Trophoblast cell (in vitro differentiated cells and primary cell): ENCODE data around the gene OR2M5.

Experiments
- DNase-seq, 2 donors: peaks; one replicate each; pipeline ENCODE4 v3.0.0-alpha.2; 2016
- H2AFZ ChIP-seq: 2 replicates; pipeline ENCODE4 v1.6.1; 2013; ENCODE audit warnings: low read length, moderate library complexity, mild to moderate bottlenecking; ENCODE audit not compliant: insufficient read depth, poor library complexity
- H2AK5ac ChIP-seq: 2 replicates; pipeline ENCODE4 v1.6.1; 2013; ENCODE audit warnings: mild to moderate bottlenecking, low read length
- H2BK120ac ChIP-seq: 2 replicates; pipeline ENCODE4 v1.6.1; 2013; ENCODE audit warnings: low read length, mild to moderate bottlenecking, moderate library complexity; ENCODE audit not compliant: insufficient read depth, poor library complexity
- H2BK12ac ChIP-seq: 2 replicates; pipeline ENCODE4 v1.6.1; 2013; ENCODE audit warnings: mild to moderate bottlenecking, low read length, moderate library complexity
- H2BK5ac ChIP-seq: 2 replicates; pipeline ENCODE4 v1.6.1; 2013; ENCODE audit warnings: low read length, low read depth, moderate library complexity, mild to moderate bottlenecking; ENCODE audit not compliant: poor library complexity
- H3K14ac ChIP-seq: 2 replicates; pipeline ENCODE4 v1.6.1; 2013; ENCODE audit warnings: mild to moderate bottlenecking, low read length
- H3K18ac ChIP-seq: 2 replicates; pipeline ENCODE4 v1.6.1; 2013; ENCODE audit warnings: mild to moderate bottlenecking, low read length
- H3K23ac ChIP-seq: 2 replicates; pipeline ENCODE4 v1.6.1; 2013; ENCODE audit warnings: low read length
- H3K27ac ChIP-seq: 2 replicates; pipeline ENCODE4 v1.5.1; 2013; ENCODE audit warnings: low read depth, mild to moderate bottlenecking, inconsistent platforms, low read length, moderate library complexity
- H3K27me3 ChIP-seq: 2 replicates; pipeline ENCODE4 v1.6.1; 2013; ENCODE audit warnings: inconsistent platforms, mild to moderate bottlenecking, low read length, moderate library complexity; ENCODE audit not compliant: insufficient read depth
- H3K36me3 ChIP-seq, 2 experiments: 1 replicate in 1 of 2; 2 replicates in 1 of 2; pipeline ENCODE4 v1.6.1; 2013; ENCODE audit warnings: low read length in 2 of 2, mild to moderate bottlenecking in 2 of 2, moderate library complexity in 1 of 2; ENCODE audit not compliant: insufficient read depth in 2 of 2, control insufficient read depth in 1 of 2
- H3K4ac ChIP-seq: 2 replicates; pipeline ENCODE4 v1.6.1; 2013; ENCODE audit warnings: low read depth, mild to moderate bottlenecking, low read length, moderate library complexity
- H3K4me1 ChIP-seq, 2 experiments: 1 replicate in 1 of 2; 2 replicates in 1 of 2; pipeline ENCODE4 v1.6.1; 2013; ENCODE audit warnings: low read length in 2 of 2, mild to moderate bottlenecking in 2 of 2, moderate library complexity in 1 of 2; ENCODE audit not compliant: insufficient read depth in 2 of 2, control insufficient read depth in 1 of 2
- H3K4me2 ChIP-seq: 2 replicates; pipeline ENCODE4 v1.6.1; 2013; ENCODE audit warnings: inconsistent platforms, mild to moderate bottlenecking, low read length, moderate library complexity
- H3K4me3 ChIP-seq: 2 replicates; pipeline ENCODE4 v1.5.1; 2013; ENCODE audit warnings: mild to moderate bottlenecking, low read depth, low read length, inconsistent platforms
- H3K79me1 ChIP-seq: one replicate; pipeline ENCODE4 v1.6.1; 2013; ENCODE audit warnings: low read length
- H3K79me2 ChIP-seq: 2 replicates; pipeline ENCODE4 v1.6.1; 2013; ENCODE audit warnings: low read length, mild to moderate bottlenecking; ENCODE audit not compliant: control insufficient read depth, insufficient read depth, poor library complexity
- H3K9ac ChIP-seq: 2 replicates; pipeline ENCODE4 v1.6.1; 2013; ENCODE audit warnings: mild to moderate bottlenecking, low read length
- H3K9me3 ChIP-seq: 2 replicates; pipeline ENCODE4 v1.6.1; 2013; ENCODE audit warnings: low read depth, mild to moderate bottlenecking, control low read depth, inconsistent platforms, low read length; ENCODE audit not compliant: insufficient read depth
- H4K12ac ChIP-seq: 2 replicates; pipeline ENCODE4 v1.6.1; 2013; ENCODE audit warnings: low read depth, mild to moderate bottlenecking, low read length, moderate library complexity
- H4K8ac ChIP-seq: 2 replicates; pipeline ENCODE4 v1.6.1; 2013; ENCODE audit warnings: low read depth, mild to moderate bottlenecking, low read length, moderate library complexity
- H4K91ac ChIP-seq: one replicate; pipeline ENCODE4 v1.6.1; 2013; ENCODE audit warnings: low read depth, mild to moderate bottlenecking, low read length, moderate library complexity
- WGBS: extraction: QIAGEN DNeasy Blood & Tissue Kit; methylation state at CpG from one replicate; pipeline ENCODE4 v1.1.7; 2013; ENCODE audit warnings: missing lambda C conversion rate; ENCODE audit not compliant: insufficient read length, insufficient coverage; ENCODE audit errors: extremely low coverage; 5-methylcytosine and 5-hydroxymethylcytosine counted together

Gene OR2M5

DNA sequence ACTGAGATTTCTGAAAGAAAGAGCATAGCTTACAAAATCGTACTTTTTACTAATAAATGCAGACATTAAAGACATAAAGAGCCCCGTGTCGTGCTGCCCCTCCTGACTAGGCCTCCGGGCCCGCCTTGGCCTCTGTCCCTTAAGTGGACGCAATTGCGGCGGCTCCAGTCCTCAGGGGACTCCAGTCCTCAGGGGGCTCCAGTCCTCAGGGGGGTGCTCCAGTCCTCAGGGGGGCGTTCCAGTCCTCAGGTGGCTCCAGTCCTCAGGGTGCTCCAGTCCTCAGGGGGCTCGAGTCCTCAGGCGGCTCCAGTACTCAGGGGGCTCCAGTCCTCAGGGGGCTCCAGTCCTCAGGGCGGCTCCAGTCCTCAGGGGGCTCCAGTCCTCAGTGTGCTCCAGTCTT is 19.1 kb downstream of the OR2M5 start:
- H4K8ac ChIP-seq: no peak overlapping the region
- no peaks in the 10 kb centered on the region for H3K36me3 ChIP-seq
- H3K79me1 ChIP-seq: no peaks in the 10 kb centered on the region
- no peak overlapping the region for H2BK120ac ChIP-seq
- no peak overlapping the region for H3K4me3 ChIP-seq
- no peaks in the 10 kb centered on the region for H3K4me1 ChIP-seq
- no peak overlapping the region for H2BK12ac ChIP-seq
- no peak overlapping the region for H2BK5ac ChIP-seq
- H2AFZ ChIP-seq: no peak overlapping the region
- no peak overlapping the region for H3K14ac ChIP-seq
- H3K4me2 ChIP-seq: no peak overlapping the region
- H4K12ac ChIP-seq: no peak overlapping the region
- H3K9ac ChIP-seq: no peak overlapping the region
- H3K79me2 ChIP-seq: no peaks in the 10 kb centered on the region
- no peak overlapping the region for H3K4ac ChIP-seq
- H3K23ac ChIP-seq: no peak overlapping the region
- H4K91ac ChIP-seq: no peak overlapping the region
- H2AK5ac ChIP-seq: no peak overlapping the region
- H3K18ac ChIP-seq: no peak overlapping the region
- no CpG with 5 or more reads among the region's 12 CpGs for WGBS
- no peak overlapping the region for H3K27ac ChIP-seq
- peaks cover 11% of the 10 kb centered on the region for H3K9me3 ChIP-seq
- DNase-seq: no peak
- H3K27me3 ChIP-seq: no peaks in the 10 kb centered on the region

DNA sequence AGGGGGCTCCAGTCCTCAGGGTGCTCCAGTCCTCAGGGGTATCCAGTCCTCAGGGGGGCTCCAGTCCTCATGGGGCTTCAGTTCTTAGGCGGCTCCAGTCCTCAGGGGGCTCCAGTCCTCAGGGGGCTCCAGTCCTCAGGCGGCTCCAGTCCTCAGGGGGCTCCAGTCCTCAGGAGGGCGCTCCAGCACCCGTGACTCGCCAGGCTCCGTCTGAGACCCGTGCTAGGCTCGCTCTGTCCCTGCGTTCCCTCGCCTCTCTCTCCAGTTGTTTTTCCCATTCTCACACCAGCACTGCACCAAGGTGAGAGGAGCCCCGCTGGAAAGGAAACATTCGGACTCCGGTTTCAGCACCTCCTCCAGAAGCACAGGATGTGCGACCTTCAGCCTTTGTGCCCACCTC is 20.2 kb downstream of the OR2M5 start:
- no peaks in the 10 kb centered on the region for H3K36me3 ChIP-seq
- H4K91ac ChIP-seq: no peak overlapping the region
- no peaks in the 10 kb centered on the region for H3K27me3 ChIP-seq
- H2BK12ac ChIP-seq: no peak overlapping the region
- no peak overlapping the region for H3K4me2 ChIP-seq
- no peak overlapping the region for H3K14ac ChIP-seq
- H2BK120ac ChIP-seq: no peak overlapping the region
- H3K4ac ChIP-seq: no peak overlapping the region
- no peaks in the 10 kb centered on the region for H3K79me2 ChIP-seq
- H3K79me1 ChIP-seq: no peaks in the 10 kb centered on the region
- H3K18ac ChIP-seq: no peak overlapping the region
- no peak overlapping the region for H3K23ac ChIP-seq
- no peak overlapping the region for H2BK5ac ChIP-seq
- no CpG with 5 or more reads among the region's 14 CpGs for WGBS
- H3K9me3 ChIP-seq: peaks cover 7% of the 10 kb centered on the region
- H3K4me3 ChIP-seq: no peak overlapping the region
- H3K27ac ChIP-seq: no peak overlapping the region
- no peak overlapping the region for H4K8ac ChIP-seq
- H2AFZ ChIP-seq: no peak overlapping the region
- H3K4me1 ChIP-seq: no peaks in the 10 kb centered on the region
- no peak overlapping the region for H3K9ac ChIP-seq
- H2AK5ac ChIP-seq: no peak overlapping the region
- DNase-seq: no peak
- H4K12ac ChIP-seq: no peak overlapping the region

DNA sequence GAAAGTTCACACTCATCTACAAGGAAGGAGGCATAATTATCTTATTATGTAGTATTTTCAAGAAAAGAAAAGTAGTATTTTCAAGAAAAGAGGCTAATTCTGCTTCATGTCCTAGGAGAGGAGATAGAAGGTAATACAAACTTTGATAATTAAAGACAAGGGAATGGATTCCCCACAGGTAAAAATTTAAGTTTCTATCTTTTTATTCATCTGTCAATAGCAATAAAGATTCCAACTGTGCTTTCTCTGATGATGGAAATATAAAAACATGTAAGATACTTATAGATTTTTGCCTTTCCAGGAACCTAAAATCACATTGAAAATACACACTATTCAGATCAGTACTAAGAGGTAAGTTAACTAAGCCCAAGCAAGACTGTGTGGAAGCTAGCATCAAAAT is 29.6 kb downstream of the OR2M5 start, which contains the start of gene OR2M2:
Gene OR2M2 (plus strand): TSS at position 301 of the 400 bp plus-strand sequence. CDS start 5,165 bp downstream, outside the sequence.
- H2BK5ac ChIP-seq: no peak within 1 kb of the TSS
- H2AFZ ChIP-seq: no peak within 1 kb of the TSS
- H3K79me2 ChIP-seq: no peaks in the 10 kb centered on the region
- no peak within 1 kb of the TSS for H2BK12ac ChIP-seq
- no peak within 1 kb of the TSS for H3K14ac ChIP-seq
- no peak for DNase-seq
- no peak within 1 kb of the TSS for H4K12ac ChIP-seq
- H3K4me1 ChIP-seq: no peaks in the 10 kb centered on the region
- no peak within 1 kb of the TSS for H3K4me3 ChIP-seq
- no peak within 1 kb of the TSS for H2AK5ac ChIP-seq
- H4K91ac ChIP-seq: no peak within 1 kb of the TSS
- H3K23ac ChIP-seq: no peak within 1 kb of the TSS
- H3K9me3 ChIP-seq: peaks cover 2% of the 10 kb centered on the region
- no peak within 1 kb of the TSS for H3K27ac ChIP-seq
- H2BK120ac ChIP-seq: no peak within 1 kb of the TSS
- H3K79me1 ChIP-seq: no peaks in the 10 kb centered on the region
- no peaks in the 10 kb centered on the region for H3K36me3 ChIP-seq
- H4K8ac ChIP-seq: no peak within 1 kb of the TSS
- no peak within 1 kb of the TSS for H3K9ac ChIP-seq
- H3K18ac ChIP-seq: no peak within 1 kb of the TSS
- no peaks in the 10 kb centered on the region for H3K27me3 ChIP-seq
- H3K4me2 ChIP-seq: no peak within 1 kb of the TSS
- H3K4ac ChIP-seq: no peak within 1 kb of the TSS

DNA sequence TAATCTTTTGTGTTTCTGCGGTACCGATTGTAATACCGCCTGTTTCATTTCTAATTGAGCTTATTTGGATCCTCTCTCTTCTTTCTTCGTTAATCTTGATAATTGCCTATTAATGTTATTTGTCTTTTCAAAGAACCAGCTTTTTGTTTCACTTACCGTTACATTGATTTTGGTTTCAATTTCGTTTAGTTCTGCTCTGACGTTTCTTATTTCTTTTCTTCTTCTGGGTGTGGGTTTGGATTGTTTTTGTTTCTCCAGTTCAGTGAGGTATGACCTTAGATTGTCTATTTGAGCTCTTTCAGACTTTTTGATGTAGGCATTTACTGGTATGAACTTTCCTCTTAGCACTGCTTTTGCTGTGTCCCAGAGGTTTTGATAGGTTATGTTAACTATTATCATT is 39.0 kb downstream of the OR2M5 start:
- Histone ChIP-seq H3K4ac (no peak overlapping the region), H3K4me1 (no peaks in the 10 kb centered on the region), H4K91ac (no peak overlapping the region), H3K23ac (no peak overlapping the region), H3K9me3 (peaks cover 15% of the 10 kb centered on the region), H2BK5ac (no peak overlapping the region), H3K36me3 (no peaks in the 10 kb centered on the region), H4K12ac (no peak overlapping the region), H3K18ac (no peak overlapping the region), H3K27ac (no peak overlapping the region), H3K79me1 (no peaks in the 10 kb centered on the region), H2AFZ (no peak overlapping the region), H3K4me3 (no peak overlapping the region), H3K9ac (no peak overlapping the region), H2BK120ac (no peak overlapping the region), H2AK5ac (no peak overlapping the region), H2BK12ac (no peak overlapping the region), H3K79me2 (no peaks in the 10 kb centered on the region), H3K14ac (no peak overlapping the region), H3K4me2 (no peak overlapping the region), H3K27me3 (no peaks in the 10 kb centered on the region), H4K8ac (no peak overlapping the region)
- no CpG with 5 or more reads among the region's 7 CpGs for WGBS
- no peak for DNase-seq
